Osteocyte (in vitro differentiated cells): ENCODE measurements around the gene ADAMTS2. TPM values are rescaled to one million over a fixed set of nuclear protein-coding genes. Genes with fewer than 3 reads are reported as not detected.

ENCODE experiments used
- DNase-seq: peaks from one replicate; pipeline ENCODE4 v3.0.0; 2021; ENCODE audit warnings: mixed read lengths; ENCODE audit not compliant: unreplicated experiment; ENCODE audit errors: extremely low spot score
- H3K27ac Mint-ChIP-seq: one replicate; pipeline ENCODE4 v1.8.0; 2021; ENCODE audit warnings: mild to moderate bottlenecking, mixed read lengths; ENCODE audit not compliant: unreplicated experiment
- H3K27me3 Mint-ChIP-seq: one replicate; pipeline ENCODE4 v1.8.0; 2021; ENCODE audit warnings: mixed read lengths; ENCODE audit not compliant: unreplicated experiment
- H3K36me3 Mint-ChIP-seq: one replicate; pipeline ENCODE4 v1.8.0; 2021; ENCODE audit warnings: mixed read lengths; ENCODE audit not compliant: unreplicated experiment
- H3K4me1 Mint-ChIP-seq: one replicate; pipeline ENCODE4 v1.8.0; 2021; ENCODE audit warnings: mixed read lengths; ENCODE audit not compliant: unreplicated experiment
- H3K4me3 Mint-ChIP-seq: one replicate; pipeline ENCODE4 v1.8.0; 2021; ENCODE audit warnings: mild to moderate bottlenecking, moderate library complexity, mixed read lengths; ENCODE audit not compliant: unreplicated experiment
- H3K9me3 Mint-ChIP-seq: one replicate; pipeline ENCODE4 v1.8.0; 2021; ENCODE audit warnings: mixed read lengths; ENCODE audit not compliant: unreplicated experiment
- CTCF ChIP-seq: fragments of 200-600 bp; sonication (generic); IDR thresholded peaks from 2 replicates; pipeline ENCODE4 v1.5.0; 2021; ENCODE audit warnings: antibody characterized with exemption, mild to moderate bottlenecking, moderate library complexity
- total RNA-seq: library from RNA; stranded (reverse); gene quantifications from 2 replicates; pipeline ENCODE4 v1.2.1, GENCODE V29; 2021

The ADAMTS2 gene
- total RNA-seq, 1 donor from 2014 or later: 12.2 TPM

GRCh38 chr5:179169836-179170235 is 175.4 kb downstream of the ADAMTS2 start:
- Mint-ChIP-seq H3K4me1 (no peaks in the 10 kb centered on the region), H3K27me3 (no peaks in the 10 kb centered on the region), H3K27ac (no peak overlapping the region), H3K36me3 (no peaks in the 10 kb centered on the region), H3K4me3 (no peak overlapping the region), H3K9me3 (peaks cover 5% of the 10 kb centered on the region)
- TF ChIP-seq CTCF: no peak
- no peak for DNase-seq

GRCh38 chr5:179168664-179169063 is 176.6 kb downstream of the ADAMTS2 start:
- no peak overlapping the region for H3K27ac Mint-ChIP-seq
- H3K27me3 Mint-ChIP-seq: no peaks in the 10 kb centered on the region
- H3K9me3 Mint-ChIP-seq: peaks cover 9% of the 10 kb centered on the region
- H3K36me3 Mint-ChIP-seq: no peaks in the 10 kb centered on the region
- TF ChIP-seq CTCF: no peak
- no peaks in the 10 kb centered on the region for H3K4me1 Mint-ChIP-seq
- H3K4me3 Mint-ChIP-seq: no peak overlapping the region
- no peak for DNase-seq

DNA sequence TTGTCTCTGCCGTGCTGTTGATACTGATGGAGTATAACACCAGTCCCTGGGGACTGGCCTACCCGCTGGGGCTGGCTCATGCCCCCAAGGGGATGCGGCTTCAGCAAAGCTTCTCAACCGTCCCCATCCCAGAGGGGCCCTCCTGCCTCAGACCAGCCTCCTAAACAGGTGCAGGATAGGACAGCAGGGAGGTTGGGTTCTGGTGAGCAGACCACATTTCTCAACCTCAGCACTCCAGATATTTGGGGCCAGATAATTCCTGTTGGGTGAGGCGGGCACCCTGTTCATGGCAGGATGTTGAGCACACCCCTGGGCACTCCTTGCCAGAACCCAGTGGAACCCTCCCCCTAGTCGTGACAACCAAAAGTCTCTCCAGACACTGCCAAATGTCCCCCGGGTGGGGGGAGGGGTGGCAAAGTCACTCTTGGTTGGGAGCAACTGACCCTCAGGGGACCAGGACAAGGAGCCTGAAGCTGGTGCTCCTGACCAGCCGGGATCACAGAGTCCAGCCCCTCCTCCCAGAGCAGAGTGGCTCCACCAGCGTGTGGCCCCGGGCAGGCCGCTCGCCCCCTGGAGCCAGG is 177.3 kb downstream of the ADAMTS2 start:
- H3K27me3 Mint-ChIP-seq: no peaks in the 10 kb centered on the region
- DNase-seq: no peak
- H3K4me3 Mint-ChIP-seq: no peak overlapping the region
- H3K36me3 Mint-ChIP-seq: no peaks in the 10 kb centered on the region
- no peak overlapping the region for H3K27ac Mint-ChIP-seq
- peaks cover 11% of the 10 kb centered on the region for H3K9me3 Mint-ChIP-seq
- no peaks in the 10 kb centered on the region for H3K4me1 Mint-ChIP-seq
- TF ChIP-seq CTCF: no peak

- Mint-ChIP-seq H3K4me3 (no peak overlapping the region), H3K27me3 (no peaks in the 10 kb centered on the region), H3K27ac (no peak overlapping the region), H3K36me3 (no peaks in the 10 kb centered on the region), H3K4me1 (no peaks in the 10 kb centered on the region), H3K9me3 (peaks cover 14% of the 10 kb centered on the region)
- no peak for DNase-seq
- TF ChIP-seq CTCF: peak; percentile 69
Observed at GRCh38 chr5:179166886-179167841, 178.1 kb downstream of the ADAMTS2 start.
